Stimulated activated CD8-positive, alpha-beta memory T cell treated with anti-CD3 and anti-CD28 coated beads, Interleukin-12 subunit alpha, Interleukin-12 subunit beta, amount 100 ng/mL, for 24 hours (primary cell): Measurements from ENCODE around the gene WDR77.

ENCODE experiments used
- DNase-seq: peaks from one replicate; pipeline ENCODE4 v3.0.0-alpha.2; 2020; ENCODE audit errors: extremely low read depth

Gene WDR77

DNA sequence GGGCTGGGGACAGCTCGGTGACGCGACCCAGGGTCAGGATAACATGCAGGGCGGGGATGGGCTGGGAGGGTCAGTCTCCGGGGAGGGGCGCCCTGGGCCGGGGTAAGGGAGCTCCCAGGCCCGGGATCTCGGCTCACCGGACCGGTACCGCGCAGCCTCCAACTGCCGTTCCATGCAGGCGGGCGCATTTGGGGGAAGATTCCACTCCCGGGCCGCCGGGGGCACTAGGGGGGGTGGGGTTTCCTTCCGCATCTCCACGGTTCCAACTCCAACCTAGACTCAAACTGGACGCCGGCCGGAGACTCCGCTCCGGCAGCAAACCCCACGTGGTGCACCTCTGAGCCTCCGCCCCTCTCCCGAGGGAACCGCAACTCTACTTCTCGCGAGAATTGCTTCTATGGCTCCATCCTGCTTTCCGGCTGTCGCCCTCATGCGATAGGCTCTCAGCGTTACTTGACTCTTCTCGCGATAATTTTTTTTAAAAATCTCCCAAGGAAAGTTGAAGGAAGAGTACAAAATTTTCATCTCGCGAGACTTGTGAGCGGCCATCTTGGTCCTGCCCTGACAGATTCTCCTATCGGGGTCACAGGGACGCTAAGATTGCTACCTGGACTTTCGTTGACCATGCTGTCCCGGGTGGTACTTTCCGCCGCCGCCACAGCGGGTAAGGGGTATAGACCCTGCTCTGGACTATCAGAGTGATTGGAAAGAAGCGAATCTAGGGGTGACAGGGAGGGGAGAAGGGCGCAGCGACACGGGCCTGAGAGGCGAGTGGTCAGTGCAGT is at the start of gene WDR77, which contains the start of gene ATP5PB:
Gene WDR77, minus strand, starts transcription at position 339 of the 785 bp plus-strand sequence. Its CDS starts 87 bp downstream, at position 252.
Gene ATP5PB, plus strand, starts transcription at position 547 of the 785 bp plus-strand sequence. Its CDS starts 78 bp downstream, at position 625.
- DNase-seq, result peak; percentile 75

- no peak for DNase-seq
Observed at GRCh38 chr1:111497592-111497991, 48.5 kb upstream of the WDR77 start.

GRCh38 chr1:111496398-111496797 is 47.3 kb upstream of the WDR77 start:
- no peak for DNase-seq

DNA sequence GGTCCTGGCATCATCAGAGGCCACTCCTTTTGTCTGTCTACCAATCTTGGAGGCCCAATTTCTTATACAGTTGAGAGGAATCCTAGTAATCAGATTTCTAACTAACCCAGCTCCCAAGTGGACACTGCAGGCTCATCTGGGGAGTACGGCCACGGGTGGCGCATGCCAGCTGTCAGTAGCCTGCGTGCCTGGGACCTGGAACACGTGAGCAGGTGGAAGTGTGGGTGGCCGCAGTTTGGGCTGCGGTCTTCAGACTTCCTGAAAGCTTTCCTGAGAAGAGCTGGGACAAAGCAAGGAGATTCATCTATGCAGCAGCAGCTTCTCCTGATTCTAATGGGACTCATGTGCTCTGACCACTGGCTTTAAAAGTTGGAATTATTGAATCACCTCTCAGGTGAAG is 42.0 kb upstream of the WDR77 start:
- DNase-seq, result no peak

DNA sequence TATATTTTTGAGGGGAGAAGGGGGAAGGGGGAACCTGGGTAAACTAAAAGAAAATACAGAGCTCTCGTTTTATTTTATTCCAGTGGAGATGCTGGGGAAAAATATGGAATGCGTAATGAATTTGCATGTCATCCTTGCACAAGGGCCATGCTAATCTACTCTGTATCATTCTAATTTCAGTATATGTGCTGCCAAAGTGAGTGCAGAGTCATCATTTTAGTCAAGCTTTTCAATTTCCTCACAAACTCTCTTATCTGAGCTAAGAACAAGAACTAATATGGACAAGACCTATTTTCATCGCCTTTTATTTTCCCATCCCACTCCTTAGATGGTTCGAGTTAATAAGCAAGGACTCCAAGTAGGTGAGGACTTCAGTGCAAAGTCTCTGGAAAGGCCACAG is 41.2 kb upstream of the WDR77 start:
- no peak for DNase-seq

DNA sequence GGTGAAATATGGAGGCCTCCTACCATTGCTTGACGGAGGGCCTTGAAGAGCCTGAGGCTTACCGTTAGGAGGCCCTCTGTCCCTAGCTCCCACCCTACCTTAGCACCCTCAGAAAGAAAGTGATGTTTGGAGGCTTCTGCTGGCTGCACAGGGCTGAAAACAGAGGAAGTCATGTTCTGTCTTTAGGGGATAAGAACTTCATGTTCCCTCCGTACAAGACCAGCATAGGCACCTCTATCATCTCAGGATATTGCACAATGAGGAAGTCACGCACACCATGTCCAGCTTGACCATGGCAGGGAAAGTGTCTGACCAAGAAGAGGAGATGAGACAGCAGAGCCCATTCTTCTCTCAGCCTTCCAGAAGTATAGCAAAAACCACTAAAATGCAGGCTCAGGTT is 40.5 kb upstream of the WDR77 start:
- DNase-seq, result no peak

- no peak for DNase-seq
Observed at GRCh38 chr1:111488669-111489068, 39.6 kb upstream of the WDR77 start.

- DNase-seq, result no peak
Observed at GRCh38 chr1:111487133-111487532, 38.1 kb upstream of the WDR77 start.

GRCh38 chr1:111486431-111486830 is 37.4 kb upstream of the WDR77 start:
- DNase-seq, result no peak

GRCh38 chr1:111484391-111485026 is 35.5 kb upstream of the WDR77 start:
- no peak for DNase-seq

GRCh38 chr1:111483876-111484275 is 34.8 kb upstream of the WDR77 start:
- DNase-seq, result no peak

GRCh38 chr1:111483166-111483565 is 34.1 kb upstream of the WDR77 start:
- no peak for DNase-seq

DNA sequence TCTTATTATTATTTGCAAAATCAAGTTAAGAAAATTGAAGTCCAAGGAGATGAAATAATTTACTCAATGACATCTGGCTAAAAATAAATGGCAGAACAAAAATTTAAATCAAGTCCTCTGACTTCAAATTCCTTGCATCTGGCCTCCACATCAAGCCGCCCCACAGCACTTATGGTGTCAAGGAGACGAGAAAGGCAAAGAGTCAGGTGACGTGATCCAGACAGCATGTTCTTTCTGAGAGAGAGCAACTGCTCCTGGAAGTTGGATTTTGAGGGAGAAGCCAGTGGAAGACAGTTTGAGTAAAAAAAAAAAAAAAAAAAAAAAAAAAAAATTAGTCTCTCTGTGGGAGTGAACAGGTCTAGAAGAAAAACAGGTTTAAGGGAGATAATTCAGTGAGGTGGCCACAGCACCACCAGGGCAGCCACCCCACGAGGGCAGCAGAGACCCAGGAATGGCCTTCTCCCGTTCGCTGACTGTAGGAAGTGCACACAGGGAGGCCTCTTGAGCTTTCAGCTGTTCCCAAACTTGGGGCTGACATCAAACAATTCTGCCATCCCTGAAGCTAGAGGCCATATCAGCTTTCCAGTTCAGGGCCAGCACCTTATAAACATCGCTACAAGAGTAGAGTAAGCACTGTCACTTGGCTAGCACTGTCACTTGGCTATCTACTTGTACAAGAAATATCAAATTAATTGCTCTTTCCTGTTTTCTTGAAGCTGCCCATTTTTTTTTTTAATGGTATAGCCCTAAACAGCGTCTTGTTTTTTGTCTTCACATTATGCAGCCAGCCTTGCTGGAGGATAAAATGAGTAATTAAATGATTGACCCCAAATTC is 32.5 kb upstream of the WDR77 start:
- no peak for DNase-seq

GRCh38 chr1:111480674-111481073 is 31.6 kb upstream of the WDR77 start:
- DNase-seq, result no peak

- DNase-seq, result no peak
Observed at GRCh38 chr1:111476761-111477309, 27.8 kb upstream of the WDR77 start.

GRCh38 chr1:111476214-111476613 is 27.2 kb upstream of the WDR77 start:
- DNase-seq, result no peak

- no peak for DNase-seq
Observed at GRCh38 chr1:111475701-111476100, 26.6 kb upstream of the WDR77 start.

GRCh38 chr1:111474521-111474920 is 25.5 kb upstream of the WDR77 start:
- DNase-seq, result no peak

GRCh38 chr1:111474106-111474505 is 25.1 kb upstream of the WDR77 start:
- no peak for DNase-seq

DNA sequence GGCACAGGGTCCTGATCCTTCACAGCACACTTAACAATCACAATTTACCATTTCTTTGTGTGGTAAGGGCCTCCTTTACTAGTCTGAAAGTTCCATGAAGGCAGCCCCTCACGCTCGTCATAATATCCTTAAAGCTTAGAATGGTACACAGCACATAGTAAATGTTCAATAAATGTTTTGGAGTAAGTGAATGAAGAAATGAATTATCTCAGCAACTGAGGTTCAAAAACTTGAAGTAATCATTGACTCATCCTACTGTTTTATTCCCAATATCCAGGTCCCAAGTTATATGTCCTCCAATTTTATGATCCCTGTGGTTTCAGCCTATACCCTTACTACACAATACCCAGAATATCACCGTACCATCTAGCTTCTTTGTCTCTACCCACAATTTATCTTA is 22.5 kb upstream of the WDR77 start:
- DNase-seq, result no peak

DNA sequence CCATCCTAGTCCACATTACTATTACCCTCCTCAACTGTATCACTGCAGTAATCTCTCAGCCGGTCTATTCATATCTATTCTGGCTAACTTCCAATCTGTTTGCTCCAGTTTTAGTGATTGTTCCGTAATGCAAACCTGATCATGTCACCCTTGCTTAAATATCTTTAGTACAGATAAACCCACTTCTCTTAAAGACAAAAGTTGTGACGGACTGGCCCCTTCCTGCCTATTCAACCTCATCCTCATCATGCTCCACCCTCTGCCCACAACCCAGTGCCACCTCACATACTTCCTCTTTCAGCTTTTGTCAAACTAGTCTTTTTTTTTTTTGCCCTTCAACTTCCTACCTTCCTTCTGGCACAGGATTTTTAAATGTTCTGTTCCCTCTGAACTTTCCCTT is 22.0 kb upstream of the WDR77 start:
- no peak for DNase-seq

- DNase-seq, result no peak
Observed at GRCh38 chr1:111470596-111470995, 21.5 kb upstream of the WDR77 start.
